Dermis microvascular lymphatic vessel endothelial cell (primary cell): Measurements from ENCODE around the gene SLC38A8. TPM values are rescaled to one million over a fixed set of nuclear protein-coding genes. Genes with fewer than 3 reads are reported as not detected.
A peak's percentile ranks its signal among the peaks of the same experiment; 100 is the strongest.

Source experiments
- DNase-seq, 2 donors: peaks; one replicate each; pipeline versions ENCODE4 v3.0.0 to v3.0.0-alpha.2; 2010; ENCODE audit warnings: low read depth in 2 of 2
- total RNA-seq: library from RNA; depleted of rRNA; stranded (reverse); fragments of >200 nt; gene quantifications from 2 replicates; pipeline ENCODE4 v1.2.1, GENCODE V29; 2014

Gene SLC38A8
- total RNA-seq, 1 donor from 2014 or later, result not detected

GRCh38 chr16:84000989-84001642, 41.5 kb downstream of the SLC38A8 start:
- no peak for DNase-seq

- DNase-seq, result no peak
Measured at GRCh38 chr16:83998091-83998490, 44.5 kb downstream of the SLC38A8 start.

GRCh38 chr16:83996481-83997252, 45.9 kb downstream of the SLC38A8 start:
- no peak for DNase-seq

GRCh38 chr16:83995754-83996153, 46.8 kb downstream of the SLC38A8 start:
- peak in 1 of 2 donors; percentile 9 for DNase-seq

- no peak for DNase-seq
Measured at GRCh38 chr16:83994703-83995102, 47.9 kb downstream of the SLC38A8 start.

GRCh38 chr16:83994087-83994486, 48.5 kb downstream of the SLC38A8 start:
- peak in 1 of 2 donors; percentile 15 for DNase-seq

GRCh38 chr16:83992624-83993023, 50.0 kb downstream of the SLC38A8 start:
- peak in 1 of 2 donors; percentile 9 for DNase-seq

GRCh38 chr16:83990492-83990891, 52.1 kb downstream of the SLC38A8 start:
- DNase-seq, result no peak

- no peak for DNase-seq
Measured at GRCh38 chr16:83989300-83989699, 53.3 kb downstream of the SLC38A8 start.

GRCh38 chr16:83983491-83983890, 59.1 kb downstream of the SLC38A8 start:
- no peak for DNase-seq

GRCh38 chr16:83981799-83982198, 60.8 kb downstream of the SLC38A8 start:
- no peak for DNase-seq

GRCh38 chr16:83980794-83981193, 61.8 kb downstream of the SLC38A8 start:
- DNase-seq, result no peak

- no peak for DNase-seq
Measured at GRCh38 chr16:83979441-83979840, 63.2 kb downstream of the SLC38A8 start.

GRCh38 chr16:83978401-83978904, 64.1 kb downstream of the SLC38A8 start:
- no peak for DNase-seq

GRCh38 chr16:83977056-83977815, 65.4 kb downstream of the SLC38A8 start:
- DNase-seq, result no peak

GRCh38 chr16:83975590-83976260, 66.9 kb downstream of the SLC38A8 start:
- no peak for DNase-seq

- DNase-seq, result no peak
Measured at GRCh38 chr16:83974475-83974874, 68.1 kb downstream of the SLC38A8 start.

GRCh38 chr16:83973581-83974385, 68.8 kb downstream of the SLC38A8 start:
- no peak for DNase-seq

GRCh38 chr16:83973077-83973476, 69.5 kb downstream of the SLC38A8 start:
- DNase-seq, result no peak

GRCh38 chr16:83972256-83973008, 70.2 kb downstream of the SLC38A8 start:
- no peak for DNase-seq
